Measurements from ENCODE around the gene LPCAT4.

LPCAT4 gene

GRCh38 chr15:34336991-34337556 is 29.9 kb downstream of the LPCAT4 start:
- Histone ChIP-seq H3K9ac (ENCODE audit: low read depth, low read length) (0 out of 2 replicates have a peak overlapping the region, but pooled peaks have one; percentile 84), H3K4me1 (ENCODE audit: control insufficient read depth, insufficient read depth, low read length) (no peaks in the 10 kb centered on the region), H3K27me3 (ENCODE audit: control insufficient read depth, insufficient read depth, low read length) (no peaks in the 10 kb centered on the region), H3K9me3 (ENCODE audit: control insufficient read depth, insufficient read depth, low read length) (no peaks in the 10 kb centered on the region), H3K4me3 (ENCODE audit: low read depth, low read length) (peak overlapping the region; percentile 89), H3K36me3 (ENCODE audit: control insufficient read depth, insufficient read depth, low read length) (peaks cover 30% of the 10 kb centered on the region), H3K27ac (ENCODE audit: low read depth, low read length) (peak overlapping the region; percentile 96)

- Histone ChIP-seq H3K9ac (ENCODE audit: low read depth, low read length) (no peak overlapping the region), H3K27ac (ENCODE audit: low read depth, low read length) (no peak overlapping the region)
Observed at GRCh38 chr15:34336231-34336990, 30.6 kb downstream of the LPCAT4 start.

GRCh38 chr15:34335176-34336032 is 31.6 kb downstream of the LPCAT4 start:
- no peak overlapping the region for H3K9ac ChIP-seq (ENCODE audit: low read depth, low read length)
- no peaks in the 10 kb centered on the region for H3K27me3 ChIP-seq (ENCODE audit: control insufficient read depth, insufficient read depth, low read length)
- no peak overlapping the region for H3K27ac ChIP-seq (ENCODE audit: low read depth, low read length)
- H3K9me3 ChIP-seq (ENCODE audit: control insufficient read depth, insufficient read depth, low read length), result no peaks in the 10 kb centered on the region
- H3K36me3 ChIP-seq (ENCODE audit: control insufficient read depth, insufficient read depth, low read length), result peaks cover 17% of the 10 kb centered on the region
- H3K4me1 ChIP-seq (ENCODE audit: control insufficient read depth, insufficient read depth, low read length), result no peaks in the 10 kb centered on the region
- H3K4me3 ChIP-seq (ENCODE audit: low read depth, low read length), result no peak overlapping the region

More at GRCh38 chr15:34336231-34336990, 30.6 kb downstream of the LPCAT4 start:
- peak overlapping the region; percentile 89 for H3K4me3 ChIP-seq (ENCODE audit: low read depth, low read length)
- peaks cover 25% of the 10 kb centered on the region for H3K36me3 ChIP-seq (ENCODE audit: control insufficient read depth, insufficient read depth, low read length)
- no peaks in the 10 kb centered on the region for H3K9me3 ChIP-seq (ENCODE audit: control insufficient read depth, insufficient read depth, low read length)
- H3K4me1 ChIP-seq (ENCODE audit: control insufficient read depth, insufficient read depth, low read length), result no peaks in the 10 kb centered on the region
- no peaks in the 10 kb centered on the region for H3K27me3 ChIP-seq (ENCODE audit: control insufficient read depth, insufficient read depth, low read length)

GRCh38 chr15:34334672-34335071 is 32.3 kb downstream of the LPCAT4 start:
- no peak overlapping the region for H3K9ac ChIP-seq (ENCODE audit: low read depth, low read length)
- no peaks in the 10 kb centered on the region for H3K4me1 ChIP-seq (ENCODE audit: control insufficient read depth, insufficient read depth, low read length)
- no peak overlapping the region for H3K4me3 ChIP-seq (ENCODE audit: low read depth, low read length)
- no peaks in the 10 kb centered on the region for H3K9me3 ChIP-seq (ENCODE audit: control insufficient read depth, insufficient read depth, low read length)
- H3K27ac ChIP-seq (ENCODE audit: low read depth, low read length), result no peak overlapping the region
- peaks cover 9% of the 10 kb centered on the region; the same call in 1 of the 2 replicates for H3K36me3 ChIP-seq (ENCODE audit: control insufficient read depth, insufficient read depth, low read length)
- no peaks in the 10 kb centered on the region for H3K27me3 ChIP-seq (ENCODE audit: control insufficient read depth, insufficient read depth, low read length)

- no peaks in the 10 kb centered on the region for H3K4me1 ChIP-seq (ENCODE audit: control insufficient read depth, insufficient read depth, low read length)
Observed at GRCh38 chr15:34332553-34333120, 34.4 kb downstream of the LPCAT4 start.

GRCh38 chr15:34331809-34332208 is 35.2 kb downstream of the LPCAT4 start:
- no peaks in the 10 kb centered on the region for H3K27me3 ChIP-seq (ENCODE audit: control insufficient read depth, insufficient read depth, low read length)
- no peaks in the 10 kb centered on the region for H3K9me3 ChIP-seq (ENCODE audit: control insufficient read depth, insufficient read depth, low read length)
- no peak overlapping the region for H3K27ac ChIP-seq (ENCODE audit: low read depth, low read length)
- H3K9ac ChIP-seq (ENCODE audit: low read depth, low read length), result no peak overlapping the region
- H3K4me3 ChIP-seq (ENCODE audit: low read depth, low read length), result no peak overlapping the region
- H3K36me3 ChIP-seq (ENCODE audit: control insufficient read depth, insufficient read depth, low read length), result no peaks in the 10 kb centered on the region
- H3K4me1 ChIP-seq (ENCODE audit: control insufficient read depth, insufficient read depth, low read length), result no peaks in the 10 kb centered on the region

More at GRCh38 chr15:34332553-34333120, 34.4 kb downstream of the LPCAT4 start:
- Histone ChIP-seq H3K27ac (ENCODE audit: low read depth, low read length) (no peak overlapping the region), H3K4me3 (ENCODE audit: low read depth, low read length) (no peak overlapping the region), H3K9ac (ENCODE audit: low read depth, low read length) (no peak overlapping the region), H3K9me3 (ENCODE audit: control insufficient read depth, insufficient read depth, low read length) (no peaks in the 10 kb centered on the region), H3K36me3 (ENCODE audit: control insufficient read depth, insufficient read depth, low read length) (no peaks in the 10 kb centered on the region), H3K27me3 (ENCODE audit: control insufficient read depth, insufficient read depth, low read length) (no peaks in the 10 kb centered on the region)

GRCh38 chr15:34330279-34330678 is 36.7 kb downstream of the LPCAT4 start:
- Histone ChIP-seq H3K4me1 (ENCODE audit: control insufficient read depth, insufficient read depth, low read length) (no peaks in the 10 kb centered on the region), H3K36me3 (ENCODE audit: control insufficient read depth, insufficient read depth, low read length) (no peaks in the 10 kb centered on the region), H3K27ac (ENCODE audit: low read depth, low read length) (no peak overlapping the region), H3K27me3 (ENCODE audit: control insufficient read depth, insufficient read depth, low read length) (no peaks in the 10 kb centered on the region), H3K9me3 (ENCODE audit: control insufficient read depth, insufficient read depth, low read length) (no peaks in the 10 kb centered on the region), H3K9ac (ENCODE audit: low read depth, low read length) (no peak overlapping the region), H3K4me3 (ENCODE audit: low read depth, low read length) (no peak overlapping the region)

- Histone ChIP-seq H3K27ac (ENCODE audit: low read depth, low read length) (no peak overlapping the region), H3K9ac (ENCODE audit: low read depth, low read length) (no peak overlapping the region), H3K9me3 (ENCODE audit: control insufficient read depth, insufficient read depth, low read length) (no peaks in the 10 kb centered on the region), H3K4me3 (ENCODE audit: low read depth, low read length) (no peak overlapping the region), H3K27me3 (ENCODE audit: control insufficient read depth, insufficient read depth, low read length) (no peaks in the 10 kb centered on the region), H3K4me1 (ENCODE audit: control insufficient read depth, insufficient read depth, low read length) (no peaks in the 10 kb centered on the region), H3K36me3 (ENCODE audit: control insufficient read depth, insufficient read depth, low read length) (no peaks in the 10 kb centered on the region)
Observed at GRCh38 chr15:34329006-34329405, 38.0 kb downstream of the LPCAT4 start.

- H3K4me1 ChIP-seq (ENCODE audit: control insufficient read depth, insufficient read depth, low read length), result no peaks in the 10 kb centered on the region
- H3K27ac ChIP-seq (ENCODE audit: low read depth, low read length), result no peak overlapping the region
- no peak overlapping the region for H3K9ac ChIP-seq (ENCODE audit: low read depth, low read length)
- no peaks in the 10 kb centered on the region for H3K36me3 ChIP-seq (ENCODE audit: control insufficient read depth, insufficient read depth, low read length)
- H3K27me3 ChIP-seq (ENCODE audit: control insufficient read depth, insufficient read depth, low read length), result no peaks in the 10 kb centered on the region
- H3K4me3 ChIP-seq (ENCODE audit: low read depth, low read length), result no peak overlapping the region
- H3K9me3 ChIP-seq (ENCODE audit: control insufficient read depth, insufficient read depth, low read length), result no peaks in the 10 kb centered on the region
Observed at GRCh38 chr15:34327906-34328305, 39.1 kb downstream of the LPCAT4 start.

GRCh38 chr15:34325368-34325767 is 41.6 kb downstream of the LPCAT4 start:
- H3K36me3 ChIP-seq (ENCODE audit: control insufficient read depth, insufficient read depth, low read length), result no peaks in the 10 kb centered on the region
- H3K9me3 ChIP-seq (ENCODE audit: control insufficient read depth, insufficient read depth, low read length), result no peaks in the 10 kb centered on the region
- H3K27ac ChIP-seq (ENCODE audit: low read depth, low read length), result no peak overlapping the region
- no peak overlapping the region for H3K4me3 ChIP-seq (ENCODE audit: low read depth, low read length)
- H3K9ac ChIP-seq (ENCODE audit: low read depth, low read length), result no peak overlapping the region
- no peaks in the 10 kb centered on the region for H3K4me1 ChIP-seq (ENCODE audit: control insufficient read depth, insufficient read depth, low read length)
- H3K27me3 ChIP-seq (ENCODE audit: control insufficient read depth, insufficient read depth, low read length), result no peaks in the 10 kb centered on the region

Measured in HUES48 (cell line).